GM19193 (cell line): ENCODE data around the gene AMH.

Experiments used
- POLR2A ChIP-seq: IDR thresholded peaks from 4 replicates; pipeline ENCODE4 v1.6.1; 2011; ENCODE audit not compliant: insufficient read depth, insufficient read length; ENCODE audit errors: extremely low read depth

Gene AMH

DNA sequence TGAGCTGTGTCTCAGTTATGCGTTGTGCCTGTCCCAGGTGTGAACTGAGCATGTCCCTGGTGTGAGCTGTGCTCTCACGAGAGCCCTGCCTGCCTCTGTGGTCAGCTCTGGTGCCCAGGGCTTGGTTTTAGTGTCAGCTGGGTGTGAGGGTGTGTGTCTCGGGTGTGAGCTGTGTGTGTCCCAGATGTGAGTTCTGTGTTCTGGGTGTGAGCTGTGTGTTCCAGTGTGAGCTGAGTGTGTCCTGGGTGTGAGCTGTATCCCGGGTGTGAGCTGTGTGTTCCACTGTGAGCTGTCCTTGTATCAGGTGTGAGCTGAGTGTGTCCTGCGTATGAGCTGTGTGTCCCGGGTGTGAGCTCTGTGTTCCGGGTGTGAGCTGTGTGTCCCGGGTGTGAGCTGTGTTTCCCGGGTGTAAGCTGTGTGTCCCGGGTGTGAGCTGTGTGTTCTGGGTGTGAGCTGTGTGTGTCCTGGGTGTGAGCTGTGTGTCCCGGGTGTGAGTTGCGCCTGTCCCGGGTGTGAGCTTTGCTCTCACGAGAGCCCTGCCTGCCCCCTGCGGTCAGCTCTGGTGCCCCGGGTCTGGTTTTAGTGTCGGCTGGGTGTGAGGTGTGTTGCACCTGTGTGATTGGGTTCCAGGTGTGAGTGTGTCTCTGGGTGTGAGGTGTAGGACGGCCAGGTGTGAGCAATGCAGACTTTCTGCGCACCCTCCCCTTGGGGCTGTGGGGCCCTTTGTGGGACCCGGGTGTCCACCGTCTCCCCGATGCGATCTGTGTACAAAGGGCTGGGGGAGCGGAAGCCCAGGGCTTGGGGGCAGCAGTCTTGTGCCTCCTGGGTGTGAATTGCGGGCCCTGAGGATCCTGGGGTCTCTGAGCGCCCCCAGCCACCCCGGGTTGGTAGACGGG is 39.9 kb downstream of the AMH start:
- TF ChIP-seq POLR2A, result no peak

DNA sequence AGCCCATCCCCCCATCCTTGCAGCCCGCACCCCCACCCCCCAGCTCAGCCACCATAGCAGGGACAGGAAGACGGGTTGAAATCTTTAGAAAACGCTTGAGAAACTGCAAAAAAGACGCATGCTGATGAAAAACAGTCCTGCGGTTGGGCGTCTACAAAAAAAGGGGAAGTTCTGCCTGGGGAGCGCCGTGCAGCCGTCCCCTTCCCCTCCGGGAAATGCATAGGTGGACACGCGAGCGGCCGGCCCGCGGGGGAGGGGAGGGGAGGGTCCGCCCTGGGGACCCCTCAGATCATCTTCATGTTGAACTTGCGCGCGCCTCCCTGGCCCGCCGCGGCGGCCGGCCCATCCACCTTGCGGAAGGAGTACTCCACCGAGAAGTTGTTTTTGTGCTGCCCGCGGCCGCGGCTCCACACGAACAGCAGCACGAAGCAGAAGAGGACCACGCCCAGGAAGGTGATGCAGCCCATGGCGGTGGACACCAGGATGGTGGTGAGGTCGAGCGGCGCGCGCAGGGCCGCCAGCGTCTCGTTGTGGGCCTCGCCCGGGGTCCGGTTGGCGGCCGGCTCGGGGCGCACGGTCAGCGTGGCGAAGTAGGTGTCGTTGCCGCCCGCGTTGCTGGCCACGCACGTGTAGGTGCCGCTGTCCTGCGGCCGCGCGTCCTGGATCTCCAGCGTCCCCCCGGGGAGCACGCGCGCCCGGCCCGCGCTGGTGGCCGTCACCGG is 40.8 kb downstream of the AMH start:
- TF ChIP-seq POLR2A, result no peak

DNA sequence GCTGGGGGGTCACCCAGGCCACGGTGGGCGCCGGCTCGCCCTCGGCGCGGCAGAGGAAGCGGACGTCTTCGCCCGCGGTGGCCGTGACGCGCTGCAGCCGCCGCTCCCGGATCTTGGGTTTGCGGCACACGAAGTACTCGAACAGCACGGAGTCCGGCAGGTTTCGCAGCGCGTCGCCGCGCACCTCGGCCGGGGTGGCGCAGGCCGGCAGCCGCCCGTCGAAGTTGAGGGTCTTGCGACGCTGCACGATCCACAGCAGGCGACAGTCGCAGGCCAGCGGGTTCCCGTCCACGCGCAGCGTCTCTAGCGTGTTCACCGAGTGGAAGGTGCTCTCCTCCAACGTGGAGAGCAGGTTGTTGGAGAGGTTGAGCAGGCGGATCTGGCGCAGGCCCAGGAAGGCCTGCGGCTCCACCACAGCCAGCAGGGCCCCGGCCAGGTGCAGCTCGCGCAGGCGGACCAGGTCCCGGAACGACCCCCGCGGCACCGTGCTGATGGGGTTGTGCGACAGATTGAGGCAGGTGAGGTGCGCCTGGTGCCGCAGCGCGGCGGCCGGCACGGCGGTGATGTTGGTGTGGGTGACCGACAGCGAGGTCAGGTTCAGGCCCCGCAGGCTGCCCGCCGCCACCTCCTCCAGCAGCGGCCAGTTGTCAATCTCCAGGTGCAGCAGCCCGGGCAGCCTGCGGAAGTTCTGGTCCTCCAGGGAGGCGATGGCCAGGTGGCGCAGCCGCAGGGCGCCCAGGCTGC is 41.5 kb downstream of the AMH start:
- no peak for TF ChIP-seq POLR2A

DNA sequence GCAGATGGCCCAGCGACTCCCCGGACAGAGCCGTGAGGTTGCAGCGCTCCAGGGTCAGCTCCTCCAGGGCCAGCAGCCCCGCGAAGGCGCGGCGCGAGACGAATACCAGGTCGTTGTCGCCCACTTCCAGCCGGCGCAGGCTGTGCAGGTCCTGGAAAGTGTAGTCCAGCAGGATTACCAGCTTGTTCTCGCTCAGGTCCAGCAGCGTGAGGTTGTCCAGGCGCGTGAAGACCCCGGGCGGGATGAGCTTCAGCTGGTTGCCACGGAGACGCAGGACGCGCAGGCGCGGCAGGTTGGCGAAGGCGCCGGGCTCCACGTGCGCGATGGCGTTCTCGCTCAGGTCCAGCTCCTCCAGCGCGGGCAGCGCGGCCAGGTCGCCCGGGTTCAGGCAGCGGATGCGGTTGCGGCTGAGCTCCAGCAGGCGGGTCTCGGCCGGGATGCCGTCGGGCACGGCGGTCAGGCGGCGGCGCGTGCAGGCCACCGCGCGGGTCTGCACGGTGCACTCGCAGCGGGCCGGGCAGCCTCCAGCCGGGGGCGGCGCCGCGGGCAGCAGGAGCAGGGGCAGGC is 42.1 kb downstream of the AMH start:
- no peak for TF ChIP-seq POLR2A

DNA sequence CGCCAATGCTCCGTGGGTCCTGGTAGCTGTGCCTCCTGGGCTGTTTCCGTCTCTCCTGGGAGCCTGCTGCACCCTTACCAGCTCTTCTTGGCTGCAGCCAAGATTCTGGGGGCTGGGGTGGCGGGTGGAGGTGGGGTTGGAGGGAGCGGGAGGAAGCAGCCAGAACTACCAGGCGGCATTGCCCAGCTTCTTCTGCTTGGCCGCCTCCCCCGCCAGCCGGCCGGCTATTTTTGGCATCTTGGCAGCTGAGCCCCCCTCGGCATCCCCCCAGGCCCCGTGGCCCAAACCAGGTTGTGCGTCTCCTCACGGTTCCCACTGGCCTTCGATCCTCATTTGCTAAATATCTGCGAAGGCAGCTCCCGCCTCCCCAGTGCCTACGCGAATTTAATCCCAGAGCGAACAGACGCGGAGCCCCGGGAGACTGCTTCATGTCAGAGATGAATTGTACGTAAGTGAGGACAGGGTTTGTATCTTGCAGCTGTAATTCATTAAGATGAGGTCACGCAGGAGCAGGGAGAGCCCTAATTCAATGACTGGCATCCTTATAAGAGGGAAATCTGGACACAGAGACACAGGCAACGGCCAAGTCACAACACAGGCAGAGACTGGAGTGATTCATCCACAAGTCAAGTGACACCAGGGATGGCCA is 45.7 kb downstream of the AMH start:
- no peak for TF ChIP-seq POLR2A

DNA sequence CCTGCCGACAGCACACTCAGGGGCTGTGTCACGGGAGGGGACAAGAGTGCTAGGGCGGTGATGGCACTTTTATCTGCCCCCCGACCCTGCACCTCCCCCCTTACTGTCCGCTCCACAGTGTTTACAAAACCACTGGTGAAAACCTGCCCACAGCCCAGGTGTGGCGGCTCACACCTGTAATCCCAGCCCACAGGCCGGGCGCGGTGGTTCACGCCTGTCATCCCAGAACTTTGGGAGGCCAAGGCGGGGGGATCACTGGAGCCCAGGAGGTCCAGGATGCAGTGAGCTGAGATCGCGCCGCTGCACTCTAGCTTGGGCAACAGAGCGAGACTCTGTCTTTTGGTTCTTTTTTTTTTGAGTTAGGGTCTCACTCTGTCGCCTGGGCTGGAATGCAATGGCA is 47.0 kb downstream of the AMH start:
- TF ChIP-seq POLR2A, result no peak

DNA sequence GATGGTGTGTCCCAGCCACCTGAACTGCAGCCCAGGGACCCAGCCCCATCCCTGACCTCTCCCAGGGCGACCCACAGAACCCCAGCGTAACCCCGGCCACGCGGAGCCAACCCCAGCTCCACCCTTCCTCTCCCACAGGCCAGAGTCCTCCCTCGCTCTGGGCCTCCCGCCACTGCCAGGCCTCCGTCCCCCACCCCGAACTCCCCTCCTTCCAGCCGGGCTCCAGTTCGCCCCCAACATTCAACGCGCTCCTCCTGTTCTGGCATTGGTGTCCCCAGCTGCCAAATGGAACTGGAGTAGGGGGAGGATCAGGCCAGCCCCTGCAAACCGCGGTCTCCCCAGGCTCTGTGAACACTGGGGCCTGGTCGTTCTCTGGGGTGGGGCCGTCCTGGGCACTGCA is 51.4 kb downstream of the AMH start:
- no peak for TF ChIP-seq POLR2A
